SK-N-SH (cell line): ENCODE results near the gene IQGAP2.

ENCODE experiments used
- EP300 ChIP-seq, 2 experiments: IDR thresholded peaks; 2 replicates each; pipeline versions ENCODE4 v1.4.0 to v1.6.1; 2012; ENCODE audit warnings: borderline replicate concordance in 1 of 2, low read depth in 1 of 2, low read length in 1 of 2
- FOXJ3 ChIP-seq: sonication (generic); formaldehyde crosslinking; IDR thresholded peaks from 2 replicates; pipeline ENCODE4 v1.5.1; 2020; ENCODE audit warnings: mild to moderate bottlenecking, missing genetic modification reagents
- MEF2A ChIP-seq: IDR thresholded peaks from 2 replicates; pipeline ENCODE4 v1.4.0; 2012; ENCODE audit warnings: low read depth, borderline replicate concordance
- NRF1 ChIP-seq: IDR thresholded peaks from 2 replicates; pipeline ENCODE4 v1.6.1; 2012; ENCODE audit warnings: low read depth, mild to moderate bottlenecking, low read length
- POLR2AphosphoS5 ChIP-seq: IDR thresholded peaks from 2 replicates; pipeline ENCODE4 v1.6.1; 2012; ENCODE audit warnings: low read depth, low read length
- RXRA ChIP-seq: IDR thresholded peaks from 2 replicates; pipeline ENCODE4 v1.4.0; 2012; ENCODE audit warnings: low read depth, mild to moderate bottlenecking, borderline replicate concordance
- SMC3 ChIP-seq: IDR thresholded peaks from 2 replicates; pipeline ENCODE4 v1.6.1; 2012; ENCODE audit warnings: low read depth, low read length, improper control_type of control experiment
- TAF1 ChIP-seq: IDR thresholded peaks from 2 replicates; pipeline ENCODE4 v1.6.1; 2012; ENCODE audit warnings: low read depth, mild to moderate bottlenecking, low read length, moderate library complexity, borderline replicate concordance
- YY1 ChIP-seq: IDR thresholded peaks from 2 replicates; pipeline ENCODE4 v1.4.0; 2012; ENCODE audit warnings: low read depth, mild to moderate bottlenecking
- TF ChIP-seq, protein P1 (sequence below): fragments of 200-600 bp; sonication (generic); IDR thresholded peaks from 2 replicates; pipeline ENCODE4 v1.6.1; 2017; ENCODE audit warnings: antibody characterized with exemption, mild to moderate bottlenecking, moderate library complexity
- TF ChIP-seq, protein P2 (sequence below): IDR thresholded peaks from 2 replicates; pipeline ENCODE4 v1.4.0; 2012; ENCODE audit warnings: low read depth
- TF ChIP-seq, protein P3 (sequence below): IDR thresholded peaks from 2 replicates; pipeline ENCODE4 v1.6.1; 2012; ENCODE audit warnings: mild to moderate bottlenecking, low read depth, low read length, moderate library complexity
- TF ChIP-seq, protein P4 (sequence below): IDR thresholded peaks from 2 replicates; pipeline ENCODE4; 2012

DNA sequence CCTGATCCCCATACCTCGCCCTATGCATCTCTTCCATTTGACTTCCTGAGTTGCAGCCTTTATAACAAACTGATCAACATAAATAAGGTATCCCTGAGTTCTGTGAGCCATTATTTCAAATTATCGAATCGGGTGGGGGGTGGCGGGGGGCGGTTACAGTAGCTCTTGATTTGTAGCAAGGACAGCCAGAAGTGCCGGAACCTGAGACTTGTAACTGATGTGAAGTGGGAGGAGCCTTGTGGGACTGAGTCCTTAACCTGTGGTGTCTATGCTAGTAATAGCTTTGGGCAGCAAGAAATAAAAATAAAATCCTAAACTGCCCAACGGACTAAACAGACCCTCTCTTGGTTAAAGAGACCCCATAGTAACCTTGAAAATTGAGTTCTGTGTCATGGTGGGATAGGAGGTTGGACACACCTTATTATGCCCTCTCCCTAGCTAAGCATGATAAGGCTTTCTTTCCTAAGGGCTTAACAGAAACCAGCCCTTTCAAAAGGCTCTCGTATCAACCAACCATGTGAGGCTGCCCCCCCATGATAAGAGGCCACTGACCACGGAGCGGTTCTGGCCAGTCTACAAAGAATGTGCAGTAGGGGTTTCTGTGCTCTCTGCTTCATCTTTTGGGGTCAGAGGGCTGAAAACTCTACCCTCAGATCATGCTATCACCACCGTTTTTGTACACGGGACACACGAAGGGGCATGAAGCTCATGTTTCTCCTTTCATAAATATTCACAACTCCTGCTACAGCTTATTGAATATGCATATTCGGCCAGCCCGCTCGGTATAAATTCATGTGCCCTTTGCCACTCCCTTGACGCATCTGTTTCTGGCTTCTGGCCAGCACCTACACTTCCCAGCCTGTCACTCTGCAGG lies 39.5 kb upstream of the IQGAP2 start:
- TF ChIP-seq FOXJ3 (CRISPR knock-in tag) (no peak), NRF1 (no peak), SMC3 (no peak), POLR2AphosphoS5 (no peak), RXRA (no peak), TAF1 (no peak), MEF2A (no peak), YY1 (no peak), EP300 (IDR thresholded peaks at IDR 0.05; ENCODE audit: borderline replicate concordance in 1 of 2, low read depth in 1 of 2, low read length in 1 of 2) (no peak)
- TF ChIP-seq, protein P1, sequence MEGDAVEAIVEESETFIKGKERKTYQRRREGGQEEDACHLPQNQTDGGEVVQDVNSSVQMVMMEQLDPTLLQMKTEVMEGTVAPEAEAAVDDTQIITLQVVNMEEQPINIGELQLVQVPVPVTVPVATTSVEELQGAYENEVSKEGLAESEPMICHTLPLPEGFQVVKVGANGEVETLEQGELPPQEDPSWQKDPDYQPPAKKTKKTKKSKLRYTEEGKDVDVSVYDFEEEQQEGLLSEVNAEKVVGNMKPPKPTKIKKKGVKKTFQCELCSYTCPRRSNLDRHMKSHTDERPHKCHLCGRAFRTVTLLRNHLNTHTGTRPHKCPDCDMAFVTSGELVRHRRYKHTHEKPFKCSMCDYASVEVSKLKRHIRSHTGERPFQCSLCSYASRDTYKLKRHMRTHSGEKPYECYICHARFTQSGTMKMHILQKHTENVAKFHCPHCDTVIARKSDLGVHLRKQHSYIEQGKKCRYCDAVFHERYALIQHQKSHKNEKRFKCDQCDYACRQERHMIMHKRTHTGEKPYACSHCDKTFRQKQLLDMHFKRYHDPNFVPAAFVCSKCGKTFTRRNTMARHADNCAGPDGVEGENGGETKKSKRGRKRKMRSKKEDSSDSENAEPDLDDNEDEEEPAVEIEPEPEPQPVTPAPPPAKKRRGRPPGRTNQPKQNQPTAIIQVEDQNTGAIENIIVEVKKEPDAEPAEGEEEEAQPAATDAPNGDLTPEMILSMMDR: no peak
- TF ChIP-seq, protein P2, sequence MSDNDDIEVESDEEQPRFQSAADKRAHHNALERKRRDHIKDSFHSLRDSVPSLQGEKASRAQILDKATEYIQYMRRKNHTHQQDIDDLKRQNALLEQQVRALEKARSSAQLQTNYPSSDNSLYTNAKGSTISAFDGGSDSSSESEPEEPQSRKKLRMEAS: no peak
- TF ChIP-seq, protein P3, sequence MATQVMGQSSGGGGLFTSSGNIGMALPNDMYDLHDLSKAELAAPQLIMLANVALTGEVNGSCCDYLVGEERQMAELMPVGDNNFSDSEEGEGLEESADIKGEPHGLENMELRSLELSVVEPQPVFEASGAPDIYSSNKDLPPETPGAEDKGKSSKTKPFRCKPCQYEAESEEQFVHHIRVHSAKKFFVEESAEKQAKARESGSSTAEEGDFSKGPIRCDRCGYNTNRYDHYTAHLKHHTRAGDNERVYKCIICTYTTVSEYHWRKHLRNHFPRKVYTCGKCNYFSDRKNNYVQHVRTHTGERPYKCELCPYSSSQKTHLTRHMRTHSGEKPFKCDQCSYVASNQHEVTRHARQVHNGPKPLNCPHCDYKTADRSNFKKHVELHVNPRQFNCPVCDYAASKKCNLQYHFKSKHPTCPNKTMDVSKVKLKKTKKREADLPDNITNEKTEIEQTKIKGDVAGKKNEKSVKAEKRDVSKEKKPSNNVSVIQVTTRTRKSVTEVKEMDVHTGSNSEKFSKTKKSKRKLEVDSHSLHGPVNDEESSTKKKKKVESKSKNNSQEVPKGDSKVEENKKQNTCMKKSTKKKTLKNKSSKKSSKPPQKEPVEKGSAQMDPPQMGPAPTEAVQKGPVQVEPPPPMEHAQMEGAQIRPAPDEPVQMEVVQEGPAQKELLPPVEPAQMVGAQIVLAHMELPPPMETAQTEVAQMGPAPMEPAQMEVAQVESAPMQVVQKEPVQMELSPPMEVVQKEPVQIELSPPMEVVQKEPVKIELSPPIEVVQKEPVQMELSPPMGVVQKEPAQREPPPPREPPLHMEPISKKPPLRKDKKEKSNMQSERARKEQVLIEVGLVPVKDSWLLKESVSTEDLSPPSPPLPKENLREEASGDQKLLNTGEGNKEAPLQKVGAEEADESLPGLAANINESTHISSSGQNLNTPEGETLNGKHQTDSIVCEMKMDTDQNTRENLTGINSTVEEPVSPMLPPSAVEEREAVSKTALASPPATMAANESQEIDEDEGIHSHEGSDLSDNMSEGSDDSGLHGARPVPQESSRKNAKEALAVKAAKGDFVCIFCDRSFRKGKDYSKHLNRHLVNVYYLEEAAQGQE: no peak
- TF ChIP-seq, protein P4, sequence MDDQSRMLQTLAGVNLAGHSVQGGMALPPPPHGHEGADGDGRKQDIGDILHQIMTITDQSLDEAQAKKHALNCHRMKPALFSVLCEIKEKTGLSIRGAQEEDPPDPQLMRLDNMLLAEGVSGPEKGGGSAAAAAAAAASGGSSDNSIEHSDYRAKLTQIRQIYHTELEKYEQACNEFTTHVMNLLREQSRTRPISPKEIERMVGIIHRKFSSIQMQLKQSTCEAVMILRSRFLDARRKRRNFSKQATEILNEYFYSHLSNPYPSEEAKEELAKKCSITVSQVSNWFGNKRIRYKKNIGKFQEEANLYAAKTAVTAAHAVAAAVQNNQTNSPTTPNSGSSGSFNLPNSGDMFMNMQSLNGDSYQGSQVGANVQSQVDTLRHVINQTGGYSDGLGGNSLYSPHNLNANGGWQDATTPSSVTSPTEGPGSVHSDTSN: no peak
